ENCODE measurements around the gene PLXNB3.
"Not testable (repeated sequence)": the region's sequence is repeated elsewhere in the genome, so short reads cannot be mapped to it uniquely, and the experiment has no call there.

PLXNB3 gene

GRCh38 chrX:153733651-153734240, 30.3 kb upstream of the PLXNB3 start:
- DNase-seq: no peak

GRCh38 chrX:153734871-153735270, 29.2 kb upstream of the PLXNB3 start:
- no peak for DNase-seq

DNA sequence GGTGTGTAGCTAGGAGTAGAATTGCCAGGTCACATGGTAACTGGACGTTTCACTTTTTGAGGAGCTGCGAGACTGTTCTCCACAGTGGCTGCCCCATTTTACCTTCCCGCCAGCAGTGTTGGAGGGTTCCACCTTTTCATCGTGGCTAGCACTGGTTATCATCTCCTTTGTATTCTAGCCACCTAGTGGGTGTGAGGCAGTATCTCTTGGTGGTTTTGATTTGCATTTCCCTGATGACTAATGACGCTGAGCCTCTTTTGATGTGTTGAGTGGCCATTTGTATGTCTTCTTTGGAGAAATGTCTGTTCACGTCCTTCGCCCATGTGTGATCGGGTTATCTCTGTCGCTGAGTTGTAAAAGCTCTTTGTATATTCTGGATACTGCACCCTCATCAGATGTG, 28.8 kb upstream of the PLXNB3 start:
- peak; percentile 4 for DNase-seq

DNA sequence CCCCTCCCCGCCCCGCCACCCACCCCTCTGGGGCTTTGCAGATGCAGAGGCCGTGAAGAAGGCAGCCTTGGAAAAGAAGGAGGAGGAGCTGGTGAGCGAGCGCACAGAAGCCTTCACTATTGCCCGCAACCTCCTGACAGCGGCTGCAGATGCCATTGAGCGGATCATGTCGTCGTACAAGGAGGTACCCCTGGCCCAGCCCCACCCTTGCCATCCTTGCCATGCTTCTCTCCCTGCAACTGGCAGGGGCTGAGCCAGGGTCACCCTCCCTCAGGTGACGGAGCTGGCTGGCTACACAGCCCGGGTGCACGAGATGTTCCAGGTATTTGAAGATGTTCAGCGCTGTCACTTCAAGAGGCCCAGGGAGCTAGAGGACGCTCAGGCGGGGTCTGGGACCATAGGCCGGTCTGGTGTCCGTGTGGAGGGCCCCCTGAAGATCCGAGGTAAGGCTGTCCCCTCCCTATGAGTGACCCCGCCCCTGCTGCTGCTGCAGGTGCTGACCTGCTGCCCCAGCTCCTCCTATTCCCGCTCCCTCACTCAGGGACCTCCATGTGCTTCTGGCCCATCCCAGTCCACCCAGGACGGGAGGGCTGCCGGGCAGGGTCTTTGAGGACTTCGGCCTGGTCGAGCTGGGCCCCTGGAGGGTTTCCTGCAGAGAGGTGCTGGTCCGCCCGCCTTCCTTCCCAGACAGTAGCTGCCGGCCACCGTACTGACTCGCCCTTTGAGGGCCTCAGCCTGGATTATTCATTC, 27.8 kb upstream of the PLXNB3 start:
- DNase-seq: no peak

GRCh38 chrX:153736871-153737441, 27.1 kb upstream of the PLXNB3 start:
- DNase-seq: no peak

DNA sequence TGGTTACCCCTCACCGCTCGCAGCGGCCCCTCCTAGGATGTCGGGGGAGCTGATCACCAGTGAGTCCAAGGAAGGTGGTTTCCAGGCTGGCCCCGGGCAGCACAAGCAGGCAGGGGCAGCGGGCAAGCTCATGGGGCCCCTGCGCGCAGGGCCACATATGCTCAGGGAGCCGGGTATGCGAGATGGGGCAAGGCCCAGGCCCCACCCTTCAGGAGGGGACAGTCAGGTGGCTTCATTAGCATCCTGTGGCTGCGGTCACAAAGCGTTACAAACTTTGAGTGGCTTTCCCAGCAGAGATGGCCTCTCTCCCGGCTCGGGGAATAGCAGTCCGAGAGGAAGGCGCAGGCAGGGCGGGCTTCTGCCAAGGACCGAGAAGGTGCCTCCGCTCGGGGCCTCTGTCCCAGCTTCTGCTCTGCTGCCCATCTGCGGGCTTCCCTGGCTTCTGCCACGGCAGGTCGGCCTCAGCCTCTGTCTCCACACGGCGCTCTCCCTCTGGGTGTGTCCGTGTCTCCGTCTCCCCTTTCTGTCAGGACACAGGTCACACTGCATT, 25.9 kb upstream of the PLXNB3 start:
- no peak for DNase-seq

GRCh38 chrX:153739754-153740486, 24.1 kb upstream of the PLXNB3 start:
- DNase-seq: peak; percentile 9

DNA sequence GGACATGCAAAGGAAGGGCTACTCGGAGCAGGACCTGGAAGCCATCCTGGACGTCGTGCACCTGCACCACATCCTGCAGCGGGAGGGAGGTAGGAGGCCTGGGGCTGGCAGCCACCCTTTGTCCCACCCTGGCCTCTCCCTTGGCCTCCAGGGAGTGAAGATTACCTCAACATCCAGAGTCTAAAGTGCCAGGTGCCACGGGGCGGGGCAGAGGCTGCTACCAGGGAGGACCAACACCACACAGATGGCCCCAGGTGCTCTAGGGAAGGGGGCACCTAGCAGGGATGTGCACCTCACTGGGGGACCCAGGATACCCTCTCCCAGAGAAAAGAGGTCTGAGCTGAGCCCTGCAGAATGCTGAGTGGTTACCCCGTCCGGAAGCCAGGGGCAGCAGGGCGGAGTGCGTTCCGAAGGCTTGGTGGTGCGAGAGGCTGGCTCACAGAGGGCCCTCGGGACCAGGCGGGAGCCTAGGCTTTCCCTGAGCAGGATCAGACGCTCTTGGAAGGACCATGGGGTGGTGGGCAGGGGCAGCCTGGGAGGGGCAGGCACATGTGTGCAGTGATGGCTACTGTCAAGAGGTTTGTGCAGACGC, 23.3 kb upstream of the PLXNB3 start:
- no peak for DNase-seq

DNA sequence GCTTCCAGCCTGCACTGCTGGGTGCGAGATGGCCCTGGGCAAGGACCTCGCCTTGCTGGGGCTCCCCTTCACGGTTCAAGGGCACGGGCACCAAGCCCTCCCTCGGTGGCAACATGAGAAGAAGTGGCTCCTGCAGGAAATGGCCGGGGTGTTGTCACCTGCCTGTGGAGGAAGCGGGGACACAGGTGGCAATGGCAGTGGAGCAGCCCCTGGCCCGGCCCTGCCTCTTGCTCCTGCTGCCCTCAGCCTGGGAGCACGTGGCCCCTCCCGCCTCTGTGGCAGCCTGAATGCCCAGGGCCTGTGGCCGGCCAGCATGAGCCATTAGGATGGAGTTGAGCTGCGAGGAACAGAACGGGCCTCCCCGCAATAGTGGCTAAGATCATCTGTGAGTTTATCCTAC, 22.6 kb upstream of the PLXNB3 start:
- no peak for DNase-seq

- DNase-seq: not testable (repeated sequence)
Observed at GRCh38 chrX:153742111-153742510, 21.9 kb upstream of the PLXNB3 start.

DNA sequence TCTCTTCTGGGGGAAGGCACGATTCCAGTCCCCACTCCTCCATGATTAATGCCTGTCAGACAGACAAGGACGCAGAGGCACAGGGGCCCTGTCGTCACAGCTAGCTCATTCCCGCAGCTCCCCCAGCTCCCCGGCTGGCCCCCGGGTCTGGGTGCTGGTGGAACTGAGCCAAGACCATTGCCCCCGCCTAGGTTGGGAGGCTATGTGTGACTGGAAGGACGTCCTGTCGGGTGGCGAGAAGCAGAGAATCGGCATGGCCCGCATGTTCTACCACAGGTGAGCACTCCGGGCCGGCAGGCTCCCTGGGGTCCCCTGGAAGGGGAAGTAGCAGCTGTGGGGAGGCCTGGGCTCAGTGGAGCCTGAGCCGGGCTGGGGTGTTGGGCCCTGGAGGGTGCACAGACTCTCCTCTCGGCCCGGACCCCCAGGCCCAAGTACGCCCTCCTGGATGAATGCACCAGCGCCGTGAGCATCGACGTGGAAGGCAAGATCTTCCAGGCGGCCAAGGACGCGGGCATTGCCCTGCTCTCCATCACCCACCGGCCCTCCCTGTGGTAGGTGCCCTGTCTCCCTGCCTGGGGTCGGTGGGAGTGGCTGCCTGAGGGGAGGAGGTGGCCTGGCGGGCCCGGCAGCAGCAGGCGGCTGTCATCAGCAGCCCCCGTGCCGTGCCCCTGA, 21.1 kb upstream of the PLXNB3 start:
- not testable (repeated sequence) for DNase-seq

- not testable (repeated sequence) for DNase-seq
Observed at GRCh38 chrX:153743468-153744209, 20.4 kb upstream of the PLXNB3 start.

- no peak for DNase-seq
Observed at GRCh38 chrX:153744210-153745066, 19.6 kb upstream of the PLXNB3 start.

DNA sequence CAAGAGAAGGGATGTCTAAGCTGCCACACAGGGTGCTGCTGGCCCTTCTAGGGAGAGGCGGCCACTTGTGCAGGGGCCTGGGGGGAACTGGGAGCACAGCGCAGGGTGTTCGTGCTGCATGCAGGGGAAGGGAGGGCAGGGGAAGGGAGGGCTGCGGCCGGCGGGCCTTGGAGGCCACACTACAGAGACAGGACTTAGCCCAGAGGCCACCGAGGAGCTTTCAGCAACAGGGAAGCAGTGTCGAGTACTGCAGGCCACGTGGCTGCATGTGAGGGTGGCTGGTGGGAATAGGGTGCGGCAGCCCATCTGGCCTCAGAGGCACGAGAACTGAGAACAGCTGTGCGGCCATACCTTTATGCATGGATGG, 19.0 kb upstream of the PLXNB3 start:
- DNase-seq: not testable (repeated sequence)

DNA sequence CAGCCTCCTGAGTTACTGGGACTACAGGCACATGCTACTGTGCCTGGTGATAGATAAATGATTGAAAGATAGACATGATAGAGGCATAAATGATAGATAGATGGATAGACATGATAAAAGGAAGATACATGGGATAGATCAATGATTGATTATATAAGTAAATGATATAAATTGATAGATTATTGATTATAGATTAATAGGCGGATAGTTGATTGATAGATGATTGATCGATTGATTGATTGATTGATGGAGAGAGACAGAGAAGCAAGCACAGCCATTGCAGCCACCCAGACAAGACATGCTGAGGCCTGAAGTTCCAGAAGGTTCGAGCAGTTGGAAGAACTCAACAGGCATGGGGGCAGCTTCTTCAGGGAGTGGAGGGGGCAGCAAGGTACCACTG, 17.7 kb upstream of the PLXNB3 start:
- DNase-seq: no peak

DNA sequence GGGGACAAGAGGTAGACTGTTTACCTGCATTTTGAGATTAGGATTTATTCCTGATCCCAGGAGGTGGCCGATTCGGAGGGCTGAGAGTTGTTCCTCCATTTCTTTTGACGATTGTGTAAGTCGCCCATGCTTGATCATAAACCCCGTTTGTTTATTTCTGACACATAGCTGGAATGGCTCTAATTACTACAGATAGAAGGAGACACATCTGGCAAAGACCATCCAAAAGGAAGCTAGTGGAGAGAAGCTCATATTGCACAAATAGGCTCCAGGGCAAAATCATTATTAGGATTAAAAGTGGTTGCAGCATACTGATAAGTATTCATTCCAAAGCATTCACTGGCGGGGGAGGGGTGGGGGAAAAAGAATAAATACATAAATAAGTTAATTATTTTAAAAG, 17.1 kb upstream of the PLXNB3 start:
- not testable (repeated sequence) for DNase-seq

DNA sequence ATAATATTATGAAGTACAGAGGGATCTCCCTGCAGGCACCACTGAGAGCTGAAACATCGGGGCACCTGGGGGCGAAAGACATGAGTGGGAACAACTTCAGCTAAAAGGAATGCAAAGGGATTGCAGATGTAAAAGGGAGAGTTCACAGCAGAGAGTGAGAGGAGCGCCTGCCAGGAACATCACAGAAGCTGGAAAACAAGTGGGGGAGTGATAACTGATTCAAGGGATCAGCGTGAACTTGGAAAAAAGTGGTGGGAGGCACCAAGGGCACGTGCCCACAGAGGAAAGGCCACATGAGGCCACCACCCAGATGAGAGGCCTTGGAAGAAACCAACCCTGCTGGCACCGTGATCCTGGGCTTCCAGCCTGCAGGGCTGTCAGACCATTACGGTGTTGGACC, 15.0 kb upstream of the PLXNB3 start:
- DNase-seq: not testable (repeated sequence)

GRCh38 chrX:153750127-153750774, 13.8 kb upstream of the PLXNB3 start:
- no peak for DNase-seq

DNA sequence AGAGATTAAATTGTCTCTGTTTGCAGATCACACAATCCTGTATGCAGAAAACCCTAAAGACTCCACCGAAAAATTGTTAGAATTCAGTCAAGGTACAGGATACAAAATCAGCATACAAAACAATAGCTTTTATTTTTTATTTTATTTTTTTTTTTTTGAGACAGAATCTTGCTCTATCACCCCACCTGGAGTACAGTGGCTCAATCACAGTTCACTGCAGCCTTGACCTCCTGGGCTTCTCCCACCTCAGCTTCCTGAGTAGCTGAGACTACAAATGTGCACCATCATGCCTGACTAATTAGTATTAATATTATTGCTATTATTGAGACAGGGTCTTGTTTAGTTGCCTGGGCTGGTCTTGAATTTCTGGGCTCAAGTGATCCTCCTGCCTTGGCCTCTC, 8.9 kb upstream of the PLXNB3 start:
- no peak for DNase-seq

GRCh38 chrX:153761863-153762262, 2.2 kb upstream of the PLXNB3 start:
- DNase-seq: no peak
